GM03348 (cell line): Measurements from ENCODE around the gene OR6Y1.

ENCODE experiments used
- DNase-seq: peaks from one replicate; pipeline ENCODE4 v3.0.0; 2012; ENCODE audit warnings: low spot score

The OR6Y1 gene

GRCh38 chr1:158506369-158506987 is 47.7 kb downstream of the OR6Y1 start:
- DNase-seq, result peak; percentile 11

GRCh38 chr1:158496374-158496773 is 57.8 kb downstream of the OR6Y1 start:
- no peak for DNase-seq

- DNase-seq, result no peak
These were observed 59.4 kb downstream of the OR6Y1 start for GRCh38 chr1:158494796-158495195.
